ENCODE results near the gene MRPL24.

DNA sequence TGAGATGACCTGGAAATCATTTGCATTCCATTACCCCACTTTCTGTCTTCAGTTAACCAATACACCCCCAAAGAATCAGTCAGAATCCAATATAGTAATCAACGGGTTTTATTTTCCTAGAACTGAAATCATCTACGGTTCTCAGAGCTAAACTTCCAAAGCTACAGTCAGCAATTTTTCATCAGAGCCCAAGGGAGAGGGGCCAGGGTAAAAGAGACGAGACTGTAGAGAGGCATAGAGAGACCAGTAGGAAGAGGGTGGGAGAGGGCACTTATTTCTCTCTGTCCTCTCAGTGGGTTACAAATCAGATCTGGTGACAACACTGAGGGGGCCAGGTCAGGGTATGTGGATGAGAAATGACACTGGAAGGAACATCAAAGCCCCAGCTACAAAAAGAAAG, 1.1 kb upstream of the MRPL24 start:
- TF ChIP-seq EZH2 (optimal IDR thresholded peaks at IDR 0.05; ENCODE audit: low read depth, low read length) (no peak), CTCF (IDR thresholded peaks at IDR 0.05; ENCODE audit: low read length) (no peak), EZH2phosphoT487 (IDR thresholded peaks at IDR 0.05; ENCODE audit: low read length) (no peak)

Measured in MM.1S (cell line).